Midbrain (tissue), 1 donor: ENCODE results near the gene SNX8.
"Not testable (repeated sequence)": the region's sequence is repeated elsewhere in the genome, so short reads cannot be mapped to it uniquely, and the experiment has no call there.

ENCODE experiments used
- DNase-seq: peaks from one replicate; lab custom pipeline; 2025; lab: John Stamatoyannopoulos, UW

SNX8 gene, protein sequence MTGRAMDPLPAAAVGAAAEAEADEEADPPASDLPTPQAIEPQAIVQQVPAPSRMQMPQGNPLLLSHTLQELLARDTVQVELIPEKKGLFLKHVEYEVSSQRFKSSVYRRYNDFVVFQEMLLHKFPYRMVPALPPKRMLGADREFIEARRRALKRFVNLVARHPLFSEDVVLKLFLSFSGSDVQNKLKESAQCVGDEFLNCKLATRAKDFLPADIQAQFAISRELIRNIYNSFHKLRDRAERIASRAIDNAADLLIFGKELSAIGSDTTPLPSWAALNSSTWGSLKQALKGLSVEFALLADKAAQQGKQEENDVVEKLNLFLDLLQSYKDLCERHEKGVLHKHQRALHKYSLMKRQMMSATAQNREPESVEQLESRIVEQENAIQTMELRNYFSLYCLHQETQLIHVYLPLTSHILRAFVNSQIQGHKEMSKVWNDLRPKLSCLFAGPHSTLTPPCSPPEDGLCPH

DNA sequence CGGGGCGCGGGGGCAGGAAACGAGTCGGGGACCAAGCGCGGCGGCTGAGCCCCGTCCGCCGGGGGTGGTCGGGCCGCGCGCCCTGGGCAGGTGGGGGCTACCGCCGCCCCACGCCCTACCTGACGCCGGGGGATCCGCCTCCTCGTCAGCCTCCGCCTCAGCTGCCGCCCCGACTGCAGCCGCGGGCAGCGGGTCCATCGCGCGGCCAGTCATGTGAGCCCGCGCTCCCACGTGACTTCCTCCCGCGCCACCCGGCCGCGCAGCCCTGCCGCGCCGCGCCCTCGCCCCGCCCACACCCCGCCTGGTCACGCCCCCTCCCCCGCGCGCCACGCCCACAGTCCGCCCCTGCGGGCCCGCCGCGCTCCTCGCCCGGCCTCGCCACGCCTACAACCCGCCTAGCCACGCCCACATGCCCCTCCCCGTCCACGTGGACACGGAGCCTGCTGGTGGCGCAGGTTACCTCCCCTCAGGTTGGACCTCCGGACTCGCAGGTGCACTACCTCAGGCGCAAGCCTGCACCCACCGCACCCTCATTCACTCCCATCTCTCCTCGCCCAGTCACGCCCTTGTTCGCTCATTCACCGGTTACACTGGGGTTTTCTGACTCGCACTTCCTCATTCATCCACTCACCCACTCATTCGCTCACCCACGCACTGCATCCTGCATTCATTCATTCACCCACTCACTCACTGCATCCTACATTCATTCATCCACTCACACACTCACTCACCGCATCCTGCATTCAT is at the start of gene SNX8:
SNX8 (minus strand) TSS at position 233 of the 747 bp plus-strand sequence; CDS start at position 213, 20 bp downstream.
- DNase-seq, result peak; percentile 90

DNA sequence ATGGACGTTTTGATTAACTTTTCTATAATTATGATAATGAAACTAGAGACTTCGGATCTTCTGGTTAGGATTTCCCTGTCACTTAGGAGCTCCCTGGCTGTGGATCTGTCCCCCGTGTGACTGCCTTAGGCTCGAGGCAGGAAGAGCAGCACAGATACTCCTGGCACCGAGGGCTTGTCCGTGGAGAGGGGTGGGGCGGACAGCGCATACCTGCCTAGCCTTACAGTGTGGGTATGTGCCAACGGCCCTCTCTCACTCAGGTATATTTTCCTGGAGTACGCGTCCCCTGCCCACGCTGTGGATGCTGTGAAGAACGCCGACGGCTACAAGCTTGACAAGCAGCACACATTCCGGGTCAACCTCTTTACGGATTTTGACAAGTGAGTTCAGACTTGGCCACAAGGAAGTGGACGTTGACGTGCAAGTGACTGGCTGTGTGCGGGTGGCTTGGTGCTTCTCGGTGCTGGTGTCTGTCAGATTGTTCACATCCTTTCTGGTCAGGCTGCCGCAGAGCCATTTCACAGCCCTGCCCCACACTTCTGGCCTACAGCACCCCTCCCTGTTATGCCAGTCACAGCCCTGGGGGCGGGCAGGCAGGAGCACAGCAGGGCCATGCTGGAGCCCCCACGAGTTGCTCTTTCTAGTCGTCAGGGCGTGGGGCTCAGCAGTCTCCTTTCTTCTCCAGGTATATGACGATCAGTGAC is 48.3 kb upstream of the SNX8 start:
- DNase-seq, result no peak

GRCh38 chr7:2360796-2361195 is 46.6 kb upstream of the SNX8 start:
- DNase-seq, result no peak

DNA sequence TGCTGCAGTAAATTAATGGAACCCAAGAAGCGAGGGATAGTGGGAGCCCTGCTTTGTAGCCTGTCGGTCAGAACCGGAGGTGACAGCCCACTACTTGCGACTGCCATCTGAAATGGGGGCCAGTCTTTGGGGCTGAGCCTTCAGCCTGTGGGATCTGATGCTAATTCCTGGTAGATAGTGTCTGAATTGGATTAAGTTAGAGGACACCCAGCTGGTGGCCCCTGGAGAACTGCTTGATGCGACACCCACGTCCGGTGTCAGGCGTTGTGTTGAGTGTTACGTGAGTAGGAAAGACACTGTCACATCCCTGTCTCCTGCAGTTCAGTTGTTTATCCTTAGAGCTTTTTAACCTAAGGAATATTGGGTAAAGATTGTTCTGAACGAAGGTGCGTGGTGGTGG is 45.4 kb upstream of the SNX8 start:
- DNase-seq, result no peak

- DNase-seq, result no peak
Observed at GRCh38 chr7:2358968-2359527, 44.8 kb upstream of the SNX8 start.

DNA sequence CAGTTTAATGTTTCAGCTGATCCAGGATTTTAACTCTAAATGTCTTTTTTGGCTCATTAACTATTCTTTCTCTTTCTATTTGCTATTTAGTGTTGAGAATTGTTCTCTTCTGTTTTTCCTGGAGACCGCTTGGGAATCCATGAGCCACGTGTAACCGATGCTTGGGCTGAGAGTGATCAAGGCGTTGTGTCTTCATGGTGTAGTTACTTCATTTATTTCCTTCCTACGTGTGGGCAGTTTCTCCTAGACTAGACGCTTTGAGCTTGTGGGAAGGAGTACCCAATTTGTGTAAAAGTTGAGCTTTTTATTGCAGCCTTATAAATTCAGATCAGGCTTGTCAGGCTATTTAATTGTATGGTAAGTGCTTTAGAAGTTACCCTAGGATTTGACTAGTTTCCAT is 43.3 kb upstream of the SNX8 start:
- no peak for DNase-seq

GRCh38 chr7:2357165-2357564 is 42.9 kb upstream of the SNX8 start:
- DNase-seq, result no peak

- no peak for DNase-seq
Observed at GRCh38 chr7:2355705-2356008, 41.4 kb upstream of the SNX8 start.

DNA sequence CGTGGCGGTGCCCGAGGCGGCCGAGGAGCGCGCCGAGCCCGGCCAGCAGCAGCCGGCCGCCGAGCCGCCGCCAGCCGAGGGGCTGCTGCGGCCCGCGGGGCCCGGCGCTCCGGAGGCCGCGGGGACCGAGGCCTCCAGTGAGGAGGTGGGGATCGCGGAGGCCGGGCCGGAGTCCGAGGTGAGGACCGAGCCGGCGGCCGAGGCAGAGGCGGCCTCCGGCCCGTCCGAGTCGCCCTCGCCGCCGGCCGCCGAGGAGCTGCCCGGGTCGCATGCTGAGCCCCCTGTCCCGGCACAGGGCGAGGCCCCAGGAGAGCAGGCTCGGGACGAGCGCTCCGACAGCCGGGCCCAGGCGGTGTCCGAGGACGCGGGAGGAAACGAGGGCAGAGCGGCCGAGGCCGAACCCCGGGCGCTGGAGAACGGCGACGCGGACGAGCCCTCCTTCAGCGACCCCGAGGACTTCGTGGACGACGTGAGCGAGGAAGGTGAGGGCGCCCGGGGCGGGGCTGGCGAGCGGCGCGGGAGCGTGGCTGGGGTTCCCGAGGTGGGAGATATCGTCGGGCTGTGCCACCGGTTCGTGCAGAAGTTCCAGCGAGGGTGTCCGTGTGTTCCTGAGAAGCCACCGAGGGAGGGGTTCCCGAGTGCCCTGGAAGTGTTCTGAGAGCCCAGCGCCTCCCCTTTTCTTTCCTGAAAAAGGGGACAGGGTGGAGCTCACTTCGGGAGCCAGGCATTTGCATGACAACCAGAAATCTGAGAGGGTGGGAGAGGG is 40.9 kb upstream of the SNX8 start:
- no peak for DNase-seq

- peak; percentile 94 for DNase-seq
Observed at GRCh38 chr7:2354186-2354938, 40.1 kb upstream of the SNX8 start, which contains the start of gene EIF3B. TSS of gene EIF3B (plus strand) at chr7:2354827. CDS start at chr7:2354922, 95 bp downstream.

- DNase-seq, result peak; percentile 93
Observed at GRCh38 chr7:2353936-2354185, 39.6 kb upstream of the SNX8 start.

DNA sequence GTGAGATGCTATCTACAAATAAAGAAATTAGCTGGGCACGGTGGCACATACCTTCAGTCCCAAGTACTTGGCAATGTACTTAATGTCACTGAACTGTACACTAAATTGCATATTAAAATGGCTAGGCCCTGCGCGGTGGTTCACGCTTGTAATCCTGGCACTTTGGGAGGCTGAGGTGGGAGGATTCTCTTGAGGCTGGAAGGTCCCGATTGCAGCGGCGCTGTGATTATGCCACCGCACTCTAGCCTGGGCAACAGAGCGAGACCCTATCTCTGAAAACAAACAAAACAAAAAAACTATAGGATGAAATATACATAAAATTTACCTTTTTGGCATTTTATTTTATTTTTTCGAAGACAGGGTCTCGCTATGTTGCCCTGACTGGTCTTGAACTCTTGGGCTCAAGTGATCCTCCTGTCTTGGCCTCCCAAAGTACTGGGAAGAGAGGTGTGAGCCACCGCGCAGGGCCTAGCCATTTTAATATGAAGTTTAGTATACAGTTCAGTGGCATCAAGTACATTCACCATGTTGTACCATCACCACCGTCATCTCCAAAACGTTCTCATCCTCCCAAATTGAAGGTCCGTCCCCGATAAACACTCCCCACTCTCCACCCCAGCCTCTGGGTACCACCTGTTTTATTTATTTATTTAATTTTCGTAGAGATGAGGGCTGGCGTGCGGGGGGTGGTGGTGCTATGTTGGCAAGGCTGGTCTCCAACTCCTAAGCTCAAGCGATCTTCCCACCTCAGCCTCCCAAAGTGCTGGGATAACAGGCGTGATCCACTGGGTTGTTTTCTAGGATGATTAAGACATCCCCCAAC is 39.1 kb upstream of the SNX8 start:
- no peak for DNase-seq

DNA sequence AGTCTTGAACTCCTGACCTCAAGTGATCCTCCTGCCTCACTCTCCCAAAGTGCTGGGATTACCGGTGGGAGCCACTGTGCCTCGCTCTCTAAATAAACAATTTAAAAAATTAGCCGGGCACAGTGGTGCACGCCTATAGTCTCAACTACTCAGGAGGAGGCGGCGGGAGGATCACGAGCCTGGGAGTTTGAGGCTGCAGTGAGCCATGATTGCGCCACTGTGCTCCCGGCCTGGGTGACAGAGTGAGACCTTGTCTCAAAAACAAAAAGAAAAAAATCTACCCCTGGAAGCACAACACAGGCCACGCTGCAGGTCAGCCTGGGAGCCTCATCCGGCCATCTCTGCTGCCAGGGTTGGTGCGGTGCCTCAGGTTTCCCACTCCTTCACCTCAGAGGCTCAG is 36.6 kb upstream of the SNX8 start:
- no peak for DNase-seq

GRCh38 chr7:2350055-2350454 is 35.8 kb upstream of the SNX8 start:
- DNase-seq, result no peak

- DNase-seq, result not testable (repeated sequence)
Observed at GRCh38 chr7:2347351-2348063, 33.3 kb upstream of the SNX8 start.

DNA sequence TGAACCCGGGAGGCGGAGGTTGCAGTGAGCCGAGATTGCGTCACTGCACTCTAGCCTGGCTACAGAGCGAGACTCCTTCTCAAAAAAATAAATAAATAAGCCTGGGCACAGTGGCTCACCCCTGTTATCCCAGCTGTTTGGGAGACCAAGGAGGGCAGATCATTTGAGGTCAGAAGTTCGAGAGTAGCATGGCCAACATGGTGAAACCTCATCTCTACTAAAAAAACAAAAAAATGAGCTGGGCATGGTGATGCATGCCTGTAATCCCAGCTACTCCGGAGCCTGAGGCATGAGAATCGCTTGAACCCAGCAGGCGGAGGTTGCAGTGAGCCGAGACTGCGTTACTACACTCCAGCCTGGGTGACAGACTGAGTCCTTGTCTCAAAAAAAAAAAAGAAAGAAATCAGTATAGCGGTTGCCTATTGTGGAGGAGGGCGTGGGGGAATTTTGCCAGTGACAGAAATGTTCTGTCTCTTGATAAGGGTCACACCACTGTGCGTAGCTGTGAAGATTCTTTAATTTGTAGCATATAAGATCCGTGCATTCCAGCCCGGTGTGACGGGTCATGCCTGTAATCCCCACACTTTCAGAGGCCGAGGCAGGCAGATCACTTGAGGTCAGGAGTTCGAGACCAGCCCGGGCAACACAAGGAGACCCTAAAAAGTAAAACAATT is 22.5 kb upstream of the SNX8 start:
- DNase-seq, result no peak

DNA sequence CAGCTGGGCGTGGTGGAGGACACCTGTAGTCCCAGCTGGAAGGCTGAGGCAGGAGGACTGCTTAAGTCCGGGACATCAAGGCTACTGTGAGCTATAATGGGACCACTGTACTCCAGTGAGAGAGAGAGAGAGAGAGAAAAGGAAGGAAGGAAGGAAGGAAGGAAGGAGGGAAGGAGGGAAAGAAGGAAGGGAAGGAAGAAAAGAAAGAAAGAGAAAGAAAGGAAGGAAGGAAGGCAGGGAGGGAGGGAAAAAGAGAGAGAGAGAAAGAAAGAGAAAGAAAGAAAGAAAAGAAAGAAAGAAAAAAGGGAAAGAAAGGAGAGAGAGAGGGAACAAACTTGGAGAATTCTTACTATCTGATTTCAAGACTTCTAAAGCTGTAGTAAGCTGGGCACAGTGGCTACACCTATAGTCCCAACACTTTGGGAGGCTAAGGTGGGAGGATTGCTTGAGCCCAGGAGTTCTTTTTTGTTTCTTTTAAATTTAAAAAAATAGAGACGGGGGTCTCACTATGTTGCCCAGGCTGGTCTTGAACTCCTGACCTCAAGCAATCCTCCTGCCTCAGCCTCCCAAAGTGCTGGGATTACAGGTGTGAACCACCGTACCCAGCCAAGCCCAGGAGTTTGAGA is 18.5 kb upstream of the SNX8 start:
- DNase-seq, result not testable (repeated sequence)

- no peak for DNase-seq
Observed at GRCh38 chr7:2331707-2332106, 17.5 kb upstream of the SNX8 start.

GRCh38 chr7:2330493-2330892 is 16.3 kb upstream of the SNX8 start:
- no peak for DNase-seq
